NCI-H1417 treated with DMSO at 0.1 percent for 48 hours (cell line): ENCODE measurements around the gene B9D2.
A peak's percentile ranks its signal among the peaks of the same experiment; 100 is the strongest.

Experiments used
- DNase-seq: peaks from one replicate; lab custom pipeline; 2025; lab: John Stamatoyannopoulos, UW

The B9D2 gene

DNA sequence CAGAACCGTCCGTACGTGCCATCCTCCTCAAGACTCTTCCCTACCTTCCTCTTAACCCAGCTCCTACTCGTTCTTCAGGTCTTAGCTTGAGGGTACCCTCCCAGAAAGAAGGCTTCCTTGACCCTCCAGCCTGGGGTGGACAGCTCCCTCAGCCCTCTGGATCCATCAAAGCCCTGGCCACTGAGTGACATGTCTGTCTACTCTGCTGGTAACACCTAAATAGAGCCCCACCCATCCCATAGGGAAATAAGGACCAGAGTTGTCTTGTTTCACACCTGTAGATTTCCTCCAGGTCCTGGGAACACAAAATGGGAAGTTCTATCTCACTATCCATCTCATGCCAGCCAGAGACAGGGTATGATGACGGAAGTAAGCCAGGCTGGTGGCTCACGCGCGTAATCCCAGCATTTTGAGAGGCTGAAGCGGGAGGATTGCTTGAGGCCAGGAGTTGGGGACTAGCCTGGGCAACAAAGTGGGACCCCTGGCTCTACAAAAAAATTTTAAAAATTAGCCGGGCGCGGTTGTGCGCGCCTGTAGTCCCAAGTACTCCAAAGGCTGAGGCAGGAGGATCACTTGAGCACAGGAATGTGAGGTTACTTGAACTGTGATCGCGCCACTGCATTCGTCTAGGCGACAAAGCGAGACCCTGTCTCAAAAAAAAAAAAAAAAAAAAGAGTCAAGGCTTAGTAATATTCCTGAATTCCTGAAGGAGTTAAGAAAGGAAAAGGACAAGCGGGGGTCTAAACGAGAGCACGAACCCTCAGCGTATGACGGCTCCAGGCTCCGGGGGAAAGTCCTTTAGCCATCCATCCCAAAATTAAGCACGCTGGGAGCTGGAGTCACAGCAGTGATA lies 54.5 kb downstream of the B9D2 start:
- DNase-seq: no peak

- peak; percentile 11 for DNase-seq
These were observed 55.3 kb downstream of the B9D2 start for GRCh38 chr19:41308450-41309179.

GRCh38 chr19:41307954-41308449 lies 55.9 kb downstream of the B9D2 start:
- no peak for DNase-seq

- no peak for DNase-seq
These were observed 56.7 kb downstream of the B9D2 start for GRCh38 chr19:41307090-41307875.

DNA sequence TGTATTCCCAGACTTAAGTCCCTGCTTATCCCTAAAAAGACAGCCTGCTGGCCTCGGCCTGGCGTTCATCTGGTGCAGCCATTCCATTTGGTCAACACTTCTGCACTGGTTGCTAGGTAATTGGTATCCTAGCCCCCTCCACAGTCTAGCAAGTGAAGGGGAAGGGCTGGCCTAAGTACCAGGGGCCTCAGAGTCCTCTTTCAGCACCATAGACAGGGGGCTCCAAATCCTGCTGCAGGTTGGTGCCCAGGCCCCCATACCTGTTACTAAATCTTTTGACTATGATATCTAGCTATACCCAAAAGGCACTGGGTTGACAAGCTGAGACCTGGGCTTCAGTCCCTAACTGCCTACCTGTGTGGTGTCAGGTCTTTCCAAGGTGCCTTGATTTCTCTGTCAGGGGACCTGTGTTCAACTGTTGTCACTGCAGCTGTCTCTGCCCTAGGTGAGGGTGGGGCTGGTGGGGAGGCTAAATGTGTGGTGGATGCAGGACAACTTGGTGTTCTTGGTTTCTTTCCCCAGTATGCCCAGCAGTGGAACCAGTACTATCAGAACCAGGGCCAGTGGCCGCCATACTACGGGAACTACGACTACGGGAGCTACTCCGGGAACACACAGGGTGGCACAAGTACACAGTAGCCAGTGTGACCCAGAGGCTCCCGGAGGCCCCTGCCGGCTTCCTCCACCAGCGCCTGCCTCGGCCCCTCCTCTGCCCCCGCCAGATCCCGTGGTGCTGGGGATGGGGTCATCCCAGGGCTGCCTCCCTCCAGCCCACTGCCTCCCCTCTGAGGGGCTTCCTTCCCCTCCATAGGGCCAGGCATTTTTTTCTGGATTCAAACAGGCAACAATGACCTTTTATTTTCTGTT lies 57.8 kb downstream of the B9D2 start:
- no peak for DNase-seq

DNA sequence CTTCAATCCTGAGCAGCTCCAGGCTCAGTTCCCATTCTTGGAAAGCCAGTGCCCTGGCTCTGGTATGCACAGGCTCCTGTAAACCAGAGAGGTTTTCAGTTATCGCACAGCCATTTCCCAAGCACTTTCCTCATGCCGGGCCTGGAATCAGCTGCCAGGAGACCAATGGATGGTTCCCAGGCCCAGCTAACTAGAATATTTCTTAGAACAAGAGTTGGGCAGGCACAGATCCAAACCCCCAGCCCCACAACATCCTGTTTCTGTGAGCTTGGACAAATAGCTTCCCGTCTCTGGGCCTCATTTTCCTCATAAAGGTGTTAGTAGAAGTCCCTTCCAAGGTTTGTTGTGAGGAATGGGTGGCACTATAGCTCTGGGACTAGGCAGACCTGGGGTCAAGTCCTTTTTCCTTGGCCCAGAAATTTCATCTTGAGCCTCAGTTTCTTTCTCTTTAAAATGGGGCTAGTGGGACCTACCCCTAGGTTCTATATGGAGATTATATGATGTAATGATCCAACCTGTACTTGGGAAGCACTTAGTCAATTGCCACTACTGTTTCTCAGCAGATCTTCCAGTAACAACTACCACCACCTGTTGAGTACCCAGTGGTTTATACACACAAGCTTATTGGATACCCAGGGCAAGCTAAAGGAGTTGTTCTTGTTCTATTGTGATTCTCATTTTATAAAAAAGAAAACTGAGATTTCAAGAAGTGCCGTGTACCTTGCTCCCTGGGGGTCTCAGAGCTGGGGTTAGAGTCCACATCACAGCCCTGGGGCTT lies 59.1 kb downstream of the B9D2 start:
- DNase-seq: no peak
